DND-41 (cell line): ENCODE measurements around the gene CCT8.

ENCODE experiments used
- ATAC-seq: fragments of 200-7000 bp; cut with Tn5 transposase; 3 replicates; pipeline ENCODE4 v1.9.1; 2021; ENCODE audit warnings: low read depth; ENCODE audit not compliant: insufficient read depth
- DNase-seq: peaks from one replicate; pipeline ENCODE4 v3.0.0-alpha.2; 2020
- H2AFZ ChIP-seq: 2 replicates; pipeline ENCODE4 v1.6.0; 2012; ENCODE audit warnings: low read depth, low read length
- H3K27ac ChIP-seq: 2 replicates; pipeline ENCODE4 v1.5.1; 2012; ENCODE audit warnings: low read length, inconsistent platforms
- H3K27me3 ChIP-seq: fragments of 200-600 bp; sonication (generic); 2 replicates; pipeline ENCODE4 v1.6.0; 2012; ENCODE audit warnings: low read length, mild to moderate bottlenecking, inconsistent platforms; ENCODE audit not compliant: insufficient read depth, poor library complexity
- H3K36me3 ChIP-seq: 2 replicates; pipeline ENCODE4 v1.5.1; 2012; ENCODE audit warnings: low read length, inconsistent platforms; ENCODE audit not compliant: insufficient read depth
- H3K4me1 ChIP-seq: 2 replicates; pipeline ENCODE4 v1.5.1; 2012; ENCODE audit warnings: mild to moderate bottlenecking, low read length; ENCODE audit not compliant: insufficient read depth
- H3K4me2 ChIP-seq: 2 replicates; pipeline ENCODE4 v1.6.0; 2012; ENCODE audit warnings: mild to moderate bottlenecking, moderate library complexity, low read length, inconsistent platforms; ENCODE audit not compliant: insufficient read depth
- H3K4me3 ChIP-seq, 2 experiments: fragments of 200-600 bp in 1 of 2; shearing (Covaris generic) in 1 of 2; 2 replicates each; pipeline ENCODE4 v1.5.1; 2012 to 2016; ENCODE audit warnings: inconsistent platforms in 2 of 2, low read length in 2 of 2, mild to moderate bottlenecking in 2 of 2, low read depth in 1 of 2, moderate library complexity in 1 of 2
- H3K79me2 ChIP-seq: 2 replicates; pipeline ENCODE4 v1.6.0; 2012; ENCODE audit warnings: low read length, inconsistent platforms; ENCODE audit not compliant: insufficient read depth
- H3K9ac ChIP-seq: 2 replicates; pipeline ENCODE4 v1.6.0; 2012; ENCODE audit warnings: low read depth, mild to moderate bottlenecking, inconsistent platforms, low read length, moderate library complexity
- H3K9me3 ChIP-seq: 2 replicates; pipeline ENCODE4 v1.5.1; 2012; ENCODE audit warnings: low read length, moderate library complexity, mild to moderate bottlenecking, inconsistent platforms; ENCODE audit not compliant: insufficient read depth, severe bottlenecking
- H4K20me1 ChIP-seq: 2 replicates; pipeline ENCODE4 v1.6.0; 2012; ENCODE audit warnings: low read length; ENCODE audit not compliant: insufficient read depth
- EZH2 ChIP-seq: IDR thresholded peaks from 3 replicates; pipeline ENCODE4 v1.6.1; 2012; ENCODE audit warnings: borderline replicate concordance, low read depth, mild to moderate bottlenecking, moderate library complexity, low read length, inconsistent platforms; ENCODE audit not compliant: severe bottlenecking
- TF ChIP-seq, protein P1 (sequence below): IDR thresholded peaks from 2 replicates; pipeline ENCODE4 v1.5.1; 2012; ENCODE audit warnings: borderline replicate concordance, low read length, moderate library complexity, mild to moderate bottlenecking; ENCODE audit not compliant: poor library complexity, severe bottlenecking; ENCODE audit errors: extremely low read depth

CCT8 gene

DNA sequence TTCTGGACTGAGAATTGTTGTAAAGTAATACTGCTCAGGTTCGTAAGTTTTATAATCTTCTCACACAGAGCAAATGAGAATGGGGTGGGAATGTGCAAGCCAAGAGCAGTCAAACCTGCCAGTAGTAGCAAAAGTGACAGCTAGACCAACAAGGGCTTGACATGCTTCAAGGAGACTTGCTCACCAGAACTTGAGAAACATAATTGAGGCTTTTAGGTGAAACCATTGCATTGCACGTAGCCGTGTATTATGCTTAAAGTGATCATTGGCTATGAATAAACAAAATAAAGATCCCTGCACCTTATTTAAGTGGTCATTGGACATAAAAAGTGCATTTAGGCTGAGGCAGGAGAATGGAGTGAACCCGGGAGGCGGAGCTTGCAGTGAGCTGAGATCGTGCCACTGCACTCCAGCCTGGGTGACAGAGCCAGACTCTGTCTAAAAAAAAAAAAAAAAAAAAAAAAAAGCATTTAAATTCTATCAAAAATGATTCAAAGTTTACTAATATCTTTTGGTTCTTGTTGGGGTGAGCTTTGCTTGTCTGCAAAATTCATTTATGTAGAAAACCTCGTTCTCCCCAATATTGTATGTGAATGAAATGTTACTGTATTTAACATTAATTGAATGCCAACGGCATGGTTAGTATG is 11.8 kb upstream of the CCT8 start:
- Histone ChIP-seq H3K9ac (no peak overlapping the region), H3K4me2 (no peak overlapping the region), H2AFZ (no peak overlapping the region), H4K20me1 (no peaks in the 10 kb centered on the region), H3K36me3 (no peaks in the 10 kb centered on the region), H3K9me3 (no peaks in the 10 kb centered on the region), H3K4me3 (no peak overlapping the region), H3K4me1 (peaks cover 5% of the 10 kb centered on the region; the same call in 1 of the 2 replicates), H3K79me2 (no peaks in the 10 kb centered on the region), H3K27ac (no peak overlapping the region), H3K27me3 (no peaks in the 10 kb centered on the region)
- DNase-seq (no peak), ATAC-seq (no peak)
- TF ChIP-seq, protein P1, sequence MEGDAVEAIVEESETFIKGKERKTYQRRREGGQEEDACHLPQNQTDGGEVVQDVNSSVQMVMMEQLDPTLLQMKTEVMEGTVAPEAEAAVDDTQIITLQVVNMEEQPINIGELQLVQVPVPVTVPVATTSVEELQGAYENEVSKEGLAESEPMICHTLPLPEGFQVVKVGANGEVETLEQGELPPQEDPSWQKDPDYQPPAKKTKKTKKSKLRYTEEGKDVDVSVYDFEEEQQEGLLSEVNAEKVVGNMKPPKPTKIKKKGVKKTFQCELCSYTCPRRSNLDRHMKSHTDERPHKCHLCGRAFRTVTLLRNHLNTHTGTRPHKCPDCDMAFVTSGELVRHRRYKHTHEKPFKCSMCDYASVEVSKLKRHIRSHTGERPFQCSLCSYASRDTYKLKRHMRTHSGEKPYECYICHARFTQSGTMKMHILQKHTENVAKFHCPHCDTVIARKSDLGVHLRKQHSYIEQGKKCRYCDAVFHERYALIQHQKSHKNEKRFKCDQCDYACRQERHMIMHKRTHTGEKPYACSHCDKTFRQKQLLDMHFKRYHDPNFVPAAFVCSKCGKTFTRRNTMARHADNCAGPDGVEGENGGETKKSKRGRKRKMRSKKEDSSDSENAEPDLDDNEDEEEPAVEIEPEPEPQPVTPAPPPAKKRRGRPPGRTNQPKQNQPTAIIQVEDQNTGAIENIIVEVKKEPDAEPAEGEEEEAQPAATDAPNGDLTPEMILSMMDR, result no peak
- TF ChIP-seq EZH2, result no peak

DNA sequence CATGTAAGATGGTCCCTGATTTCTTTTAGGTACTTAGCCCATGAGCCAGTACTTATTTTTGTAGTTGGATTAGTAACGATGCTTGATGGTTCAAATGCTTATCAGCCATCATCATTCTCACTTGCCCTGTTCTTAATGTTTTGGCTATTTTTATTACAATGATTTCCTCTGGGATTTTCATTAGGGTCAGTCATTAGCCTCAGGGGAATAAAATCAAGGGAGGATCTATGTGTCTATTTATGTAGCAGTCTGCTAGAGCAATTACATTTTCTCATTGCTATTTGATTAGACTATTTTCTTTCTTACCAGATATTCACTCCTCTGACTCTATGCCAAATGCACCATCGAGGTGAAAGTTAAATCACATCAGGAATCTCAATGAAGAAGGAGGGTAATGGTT is 10.9 kb upstream of the CCT8 start:
- no peaks in the 10 kb centered on the region for H3K9me3 ChIP-seq
- H4K20me1 ChIP-seq, result no peaks in the 10 kb centered on the region
- H3K4me3 ChIP-seq, result no peak overlapping the region
- no peak for TF ChIP-seq EZH2
- TF ChIP-seq, protein P1, result no peak
- no peak overlapping the region for H3K9ac ChIP-seq
- no peak overlapping the region for H3K27ac ChIP-seq
- ATAC-seq (no peak), DNase-seq (no peak)
- no peak overlapping the region for H2AFZ ChIP-seq
- H3K4me1 ChIP-seq, result peaks cover 13% of the 10 kb centered on the region
- no peaks in the 10 kb centered on the region for H3K36me3 ChIP-seq
- H3K4me2 ChIP-seq, result no peak overlapping the region
- H3K27me3 ChIP-seq, result no peaks in the 10 kb centered on the region
- no peaks in the 10 kb centered on the region for H3K79me2 ChIP-seq

DNA sequence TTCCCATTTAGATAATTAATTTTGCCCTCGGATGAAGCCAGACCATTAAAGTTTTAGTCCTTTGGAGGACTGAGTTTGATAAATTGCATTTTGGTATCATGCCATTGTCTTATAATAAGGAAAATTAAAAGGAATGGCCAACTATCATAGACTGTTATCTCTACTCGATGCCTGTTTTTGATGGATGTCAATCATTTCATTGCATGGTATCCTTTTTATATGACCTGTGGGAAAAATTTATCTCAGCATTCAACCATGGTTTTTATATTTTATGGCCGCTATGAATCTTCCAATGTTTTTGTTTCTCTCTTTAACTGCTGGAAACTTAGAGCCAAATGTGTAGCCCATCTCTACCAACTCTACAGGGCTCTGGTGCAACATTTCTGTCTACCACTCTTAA is 9.9 kb upstream of the CCT8 start:
- no peak for TF ChIP-seq EZH2
- TF ChIP-seq, protein P1, result no peak
- Histone ChIP-seq H3K9me3 (no peaks in the 10 kb centered on the region), H3K36me3 (no peaks in the 10 kb centered on the region), H3K4me1 (peaks cover 21% of the 10 kb centered on the region), H3K27me3 (no peaks in the 10 kb centered on the region), H3K27ac (no peak overlapping the region), H3K4me2 (no peak overlapping the region), H4K20me1 (no peaks in the 10 kb centered on the region), H2AFZ (no peak overlapping the region), H3K79me2 (no peaks in the 10 kb centered on the region), H3K4me3 (no peak overlapping the region), H3K9ac (no peak overlapping the region)
- no peak for ATAC-seq
- DNase-seq, result no peak
